ENCODE results near the gene RALGAPA1. TPM values are rescaled to one million over a fixed set of nuclear protein-coding genes. Genes with fewer than 3 reads are reported as not detected.

Gene RALGAPA1
- total and polyA plus RNA-seq, 9 donors, result 18.0 to 99.5 (median 79.3) TPM

GRCh38 chr14:35808076-35808637 lies 938 bp downstream of the RALGAPA1 start:
- intact Hi-C loops (cut with DNase I), result no loop called here
- H3K36me3 ChIP-seq, result no peaks in the 10 kb centered on the region
- no peak for DNase-seq
- H3K27me3 ChIP-seq, result no peaks in the 10 kb centered on the region
- 1% methylated on average over 11 of the region's 11 CpGs for WGBS, 3 donors
- peaks cover 6% of the 10 kb centered on the region for H3K4me1 ChIP-seq (ENCODE audit: insufficient read depth)
- peak overlapping the region; percentile 85 for H3K4me3 ChIP-seq
- TF ChIP-seq POLR2A (IDR thresholded peaks at IDR 0.05) (no peak), EP300 (IDR thresholded peaks at IDR 0.05) (no peak), CTCF (IDR thresholded peaks at IDR 0.05) (no peak)
- H3K9me3 ChIP-seq, result no peaks in the 10 kb centered on the region
- H3K27ac ChIP-seq, result peak overlapping the region; percentile 70 to 87

- DNase-seq, result no peak
- no peaks in the 10 kb centered on the region for H3K36me3 ChIP-seq
- H3K4me3 ChIP-seq, result peak overlapping the region; percentile 85
- intact Hi-C loops (cut with DNase I), result no loop called here
- H3K27me3 ChIP-seq, result no peaks in the 10 kb centered on the region
- peaks cover 9% of the 10 kb centered on the region for H3K4me1 ChIP-seq (ENCODE audit: insufficient read depth)
- no peaks in the 10 kb centered on the region for H3K9me3 ChIP-seq
- no peak overlapping the region for H3K27ac ChIP-seq
- WGBS, 3 donors, result 51 to 61% (median 56%) methylated on average over 8 of the region's 8 CpGs
- TF ChIP-seq POLR2A (IDR thresholded peaks at IDR 0.05) (no peak), EP300 (IDR thresholded peaks at IDR 0.05) (no peak), CTCF (IDR thresholded peaks at IDR 0.05) (no peak)
Observed at GRCh38 chr14:35807131-35807961, 1.7 kb downstream of the RALGAPA1 start.

GRCh38 chr14:35806006-35806907 lies 2.8 kb downstream of the RALGAPA1 start:
- no peak overlapping the region for H3K27ac ChIP-seq
- DNase-seq, result no peak
- no peak for TF ChIP-seq EP300 (IDR thresholded peaks at IDR 0.05)
- no peak for TF ChIP-seq POLR2A (IDR thresholded peaks at IDR 0.05)
- no peak for TF ChIP-seq CTCF (IDR thresholded peaks at IDR 0.05)
- H3K4me3 ChIP-seq, result no peak overlapping the region
- 89 to 90% (median 90%) methylated on average over 2 of the region's 2 CpGs for WGBS, 3 donors
- no peaks in the 10 kb centered on the region for H3K27me3 ChIP-seq
- intact Hi-C loops (cut with DNase I), result no loop called here
- no peaks in the 10 kb centered on the region for H3K36me3 ChIP-seq
- peaks cover 9% of the 10 kb centered on the region for H3K4me1 ChIP-seq (ENCODE audit: insufficient read depth)
- no peaks in the 10 kb centered on the region for H3K9me3 ChIP-seq

GRCh38 chr14:35797796-35798195 lies 11.3 kb downstream of the RALGAPA1 start:
- Histone ChIP-seq H3K4me3 (no peak overlapping the region), H3K9me3 (no peaks in the 10 kb centered on the region), H3K4me1 (ENCODE audit: insufficient read depth) (peaks cover 3% of the 10 kb centered on the region), H3K27me3 (no peaks in the 10 kb centered on the region), H3K36me3 (no peaks in the 10 kb centered on the region), H3K27ac (no peak overlapping the region)
- WGBS, 3 donors, result 93 to 96% (median 96%) methylated on average over 6 of the region's 6 CpGs
- DNase-seq, result no peak
- TF ChIP-seq CTCF (IDR thresholded peaks at IDR 0.05) (no peak), EP300 (IDR thresholded peaks at IDR 0.05) (no peak), POLR2A (IDR thresholded peaks at IDR 0.05) (no peak)
- intact Hi-C loops (cut with DNase I), result no loop called here
